Memory B cell (primary cell): ENCODE results near the gene C11orf98.
"Not testable (repeated sequence)": the region's sequence is repeated elsewhere in the genome, so short reads cannot be mapped to it uniquely, and the experiment has no call there.

ENCODE experiments used
- ATAC-seq: fragments of 150-1000 bp; cut with Tn5 transposase; 2 replicates; pipeline ENCODE4 v1.10.0; 2021; ENCODE audit warnings: low read depth, mild to moderate bottlenecking, moderate library complexity
- DNase-seq, 2 donors: peaks; one replicate each; pipeline ENCODE4 v3.0.0; 2022; ENCODE audit warnings: low spot score in 2 of 2
- H3K27ac Mint-ChIP-seq: one replicate; pipeline ENCODE4 v1.8.0; 2022; ENCODE audit warnings: mild to moderate bottlenecking, moderate library complexity, mixed read lengths
- H3K27me3 Mint-ChIP-seq: one replicate; pipeline ENCODE4 v1.8.0; 2022; ENCODE audit warnings: mixed read lengths
- H3K36me3 Mint-ChIP-seq: one replicate; pipeline ENCODE4 v1.8.0; 2022; ENCODE audit warnings: mild to moderate bottlenecking, mixed read lengths
- H3K4me1 Mint-ChIP-seq: one replicate; pipeline ENCODE4 v1.8.0; 2022; ENCODE audit warnings: mixed read lengths
- H3K4me3 Mint-ChIP-seq: one replicate; pipeline ENCODE4 v1.8.0; 2022; ENCODE audit warnings: mild to moderate bottlenecking, moderate library complexity, mixed read lengths
- H3K9me3 Mint-ChIP-seq: one replicate; pipeline ENCODE4 v1.8.0; 2022; ENCODE audit warnings: mixed read lengths

C11orf98 gene

DNA sequence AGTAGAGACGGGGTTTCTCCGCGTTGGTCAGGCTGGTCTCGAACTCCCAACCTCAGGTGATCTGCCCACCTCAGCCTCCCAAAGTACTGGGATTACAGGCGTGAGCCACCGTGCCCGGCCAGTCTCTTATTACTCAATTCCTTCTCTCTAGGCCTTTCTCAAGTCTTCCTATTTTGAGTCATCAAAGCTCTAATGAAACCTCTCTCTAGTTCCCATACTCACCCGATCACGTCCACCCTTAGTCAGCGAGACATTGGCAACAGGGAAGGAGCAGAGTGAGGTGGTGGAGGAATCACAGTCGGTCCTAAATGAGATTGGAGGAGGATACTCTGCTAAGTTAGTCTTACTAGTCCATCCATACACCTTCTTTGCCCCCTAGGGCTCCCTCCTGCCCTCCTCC lies 37.2 kb upstream of the C11orf98 start:
- peaks cover 17% of the 10 kb centered on the region for H3K4me1 Mint-ChIP-seq
- no peak overlapping the region for H3K27ac Mint-ChIP-seq
- no peaks in the 10 kb centered on the region for H3K27me3 Mint-ChIP-seq
- no peak overlapping the region for H3K4me3 Mint-ChIP-seq
- ATAC-seq (no peak), DNase-seq (no peak)
- H3K9me3 Mint-ChIP-seq = no peaks in the 10 kb centered on the region
- peaks cover 2% of the 10 kb centered on the region for H3K36me3 Mint-ChIP-seq

DNA sequence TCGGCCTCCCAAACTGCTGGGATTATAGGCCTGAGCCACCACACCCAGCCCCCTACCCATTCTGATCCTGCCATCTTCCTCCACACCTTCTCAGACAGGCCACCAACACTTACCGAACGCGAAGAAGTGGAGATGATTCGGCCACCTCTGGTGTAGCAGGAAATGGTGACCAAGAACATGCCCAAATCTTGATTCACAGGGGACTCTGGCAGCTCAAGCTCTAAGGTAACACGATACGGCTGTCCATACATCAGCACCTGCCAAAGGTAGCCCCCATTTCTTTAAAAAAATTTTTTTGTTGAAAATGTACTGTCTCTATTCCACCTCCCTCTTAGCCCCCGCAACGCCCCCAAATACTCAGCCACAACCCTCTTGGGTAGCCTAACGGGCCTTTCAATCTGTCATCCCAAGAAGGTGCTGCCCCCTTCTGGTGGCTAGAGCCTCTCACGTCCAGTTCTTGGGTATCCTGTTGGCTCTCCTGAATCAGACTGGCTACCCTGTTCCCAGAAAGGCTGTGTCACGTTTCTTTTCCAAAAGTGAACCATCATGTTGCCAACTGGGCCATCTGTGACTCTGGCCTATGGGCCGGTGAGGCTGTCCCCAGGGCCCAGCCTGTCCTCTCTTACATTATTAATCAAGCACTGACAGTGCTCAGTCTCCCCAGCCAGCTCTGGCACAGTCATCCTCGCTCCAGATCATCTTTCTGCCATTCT lies 29.6 kb upstream of the C11orf98 start:
- Mint-ChIP-seq H3K9me3 (no peaks in the 10 kb centered on the region), H3K27me3 (no peaks in the 10 kb centered on the region), H3K4me1 (peaks cover 8% of the 10 kb centered on the region), H3K27ac (no peak overlapping the region), H3K4me3 (no peak overlapping the region), H3K36me3 (peaks cover 14% of the 10 kb centered on the region)
- ATAC-seq (peak; percentile 96), DNase-seq (peak; percentile 71 to 79)

GRCh38 chr11:62693624-62694023 lies 28.6 kb upstream of the C11orf98 start:
- not testable (repeated sequence) for DNase-seq, H3K27me3 Mint-ChIP-seq, H3K4me1 Mint-ChIP-seq, ATAC-seq, H3K27ac Mint-ChIP-seq, H3K4me3 Mint-ChIP-seq, H3K9me3 Mint-ChIP-seq
- peaks cover 14% of the 10 kb centered on the region for H3K36me3 Mint-ChIP-seq

- no peak within 1 kb of the TSS for H3K27ac Mint-ChIP-seq
- peaks cover 11% of the 10 kb centered on the region for H3K36me3 Mint-ChIP-seq
- H3K27me3 Mint-ChIP-seq = peaks cover 3% of the 10 kb centered on the region
- DNase-seq (no peak), ATAC-seq (no peak)
- no peaks in the 10 kb centered on the region for H3K9me3 Mint-ChIP-seq
- peaks cover 1% of the 10 kb centered on the region for H3K4me1 Mint-ChIP-seq
- no peak within 1 kb of the TSS for H3K4me3 Mint-ChIP-seq
Measured at GRCh38 chr11:62689421-62690183, 24.6 kb upstream of the C11orf98 start, which contains the start of gene LRRN4CL. TSS of gene LRRN4CL (minus strand) at chr11:62689530. CDS start at chr11:62688508, 1,022 bp downstream.

GRCh38 chr11:62688491-62688890 lies 23.5 kb upstream of the C11orf98 start:
- peaks cover 3% of the 10 kb centered on the region for H3K27me3 Mint-ChIP-seq
- no peaks in the 10 kb centered on the region for H3K4me1 Mint-ChIP-seq
- H3K9me3 Mint-ChIP-seq = no peaks in the 10 kb centered on the region
- ATAC-seq (no peak), DNase-seq (no peak)
- H3K4me3 Mint-ChIP-seq = no peak overlapping the region
- H3K36me3 Mint-ChIP-seq = peaks cover 11% of the 10 kb centered on the region
- H3K27ac Mint-ChIP-seq = no peak overlapping the region

GRCh38 chr11:62687508-62688396 lies 22.7 kb upstream of the C11orf98 start:
- peaks cover 8% of the 10 kb centered on the region for H3K36me3 Mint-ChIP-seq
- peaks cover 3% of the 10 kb centered on the region for H3K27me3 Mint-ChIP-seq
- no peaks in the 10 kb centered on the region for H3K4me1 Mint-ChIP-seq
- ATAC-seq (no peak), DNase-seq (no peak)
- H3K9me3 Mint-ChIP-seq = no peaks in the 10 kb centered on the region
- no peak overlapping the region for H3K27ac Mint-ChIP-seq
- no peak overlapping the region for H3K4me3 Mint-ChIP-seq

DNA sequence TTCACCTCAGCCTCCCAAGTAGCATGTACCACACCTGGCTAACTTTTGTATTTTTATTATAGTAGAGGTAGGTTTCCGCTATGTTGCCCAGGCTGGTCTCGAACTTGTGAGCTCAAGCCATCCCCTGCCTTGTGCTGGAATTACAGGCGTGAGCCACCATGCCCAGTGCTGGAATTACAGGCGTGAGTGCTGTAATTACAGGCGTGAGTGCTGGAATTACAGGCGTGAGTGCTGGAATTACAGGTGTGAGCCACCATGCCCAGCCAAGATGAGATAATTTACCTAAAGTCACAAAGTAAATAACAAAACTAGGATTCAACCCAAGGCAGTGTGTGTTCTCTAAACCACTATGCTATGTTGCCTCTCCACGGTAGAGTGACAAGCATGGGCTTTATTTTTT lies 17.5 kb upstream of the C11orf98 start:
- Mint-ChIP-seq H3K4me3 (no peak overlapping the region), H3K4me1 (peaks cover 16% of the 10 kb centered on the region), H3K36me3 (peaks cover 4% of the 10 kb centered on the region), H3K27ac (no peak overlapping the region), H3K9me3 (no peaks in the 10 kb centered on the region), H3K27me3 (no peaks in the 10 kb centered on the region)
- no peak for ATAC-seq
- no peak for DNase-seq

DNA sequence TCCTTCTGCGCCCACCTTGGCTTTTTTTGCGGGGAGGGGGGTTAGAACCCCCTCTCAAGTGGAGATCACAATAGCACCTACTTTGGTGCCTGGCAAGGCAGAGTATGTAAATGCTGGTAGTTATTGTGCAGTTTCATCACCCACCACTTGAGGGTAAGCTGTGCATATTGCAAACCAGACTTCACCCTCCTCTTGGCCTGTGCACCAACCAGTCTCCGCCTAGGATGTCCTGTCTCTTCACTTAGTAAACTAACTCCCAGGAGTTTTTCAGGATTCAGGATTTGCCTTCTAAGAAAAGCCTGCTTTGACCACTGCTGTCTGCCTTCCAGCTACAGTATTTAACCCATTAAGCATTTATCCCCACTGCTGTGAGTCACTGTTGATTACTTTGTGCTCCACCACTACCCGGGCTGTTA lies 15.8 kb upstream of the C11orf98 start:
- peak; percentile 64 for ATAC-seq
- Mint-ChIP-seq H3K4me3 (peak overlapping the region; percentile 65), H3K4me1 (peaks cover 24% of the 10 kb centered on the region), H3K27ac (peak overlapping the region; percentile 58), H3K9me3 (no peaks in the 10 kb centered on the region), H3K27me3 (no peaks in the 10 kb centered on the region), H3K36me3 (peaks cover 9% of the 10 kb centered on the region)
- DNase-seq = peak; percentile 27 to 50

DNA sequence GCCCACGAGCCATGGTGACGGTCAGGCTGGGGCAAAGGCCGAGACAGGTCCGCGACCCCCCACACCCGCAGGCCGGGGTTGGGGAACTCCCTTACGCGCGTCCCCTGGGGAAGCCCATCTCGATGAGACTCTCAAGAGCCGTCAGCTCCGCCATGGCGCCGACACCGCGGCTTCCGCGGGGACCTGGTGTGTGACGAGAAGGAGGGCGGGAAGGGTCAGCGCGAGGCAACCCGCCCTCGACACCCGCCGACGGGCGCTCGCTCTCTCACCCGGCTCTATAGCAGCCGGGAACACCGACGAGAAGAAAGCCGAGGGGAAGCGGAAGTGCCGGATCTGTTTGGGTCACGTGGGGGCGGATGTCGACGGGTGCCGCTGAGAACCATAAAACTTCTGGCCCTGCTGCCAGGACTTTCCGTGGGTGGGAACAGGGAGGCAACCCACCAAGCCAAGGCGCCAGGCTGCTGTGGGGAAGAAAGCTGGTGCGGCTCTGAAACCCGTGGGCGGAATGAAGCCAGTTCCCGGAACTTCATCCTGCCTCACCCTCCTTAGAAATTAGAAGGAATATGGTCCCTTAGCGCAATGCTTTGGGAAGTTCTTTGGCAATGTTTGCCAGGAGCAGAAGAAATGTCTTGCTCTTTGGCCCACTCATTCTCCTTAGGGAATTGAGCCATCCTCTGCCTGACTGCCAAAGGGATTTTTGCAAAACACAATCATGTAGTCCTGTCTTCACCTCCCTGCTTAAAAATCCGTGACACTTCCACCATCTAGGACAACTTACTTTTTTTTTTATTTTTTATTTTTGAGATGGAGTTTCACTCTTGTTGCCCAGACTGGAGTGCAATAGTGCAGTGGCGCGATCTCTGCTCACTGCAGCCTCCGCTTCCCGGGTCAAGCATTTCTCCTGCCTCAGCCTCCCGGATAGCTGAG lies 14.0 kb upstream of the C11orf98 start, which contains the start of gene UBXN1:
UBXN1 (minus strand) TSS at position 304 of the 927 bp plus-strand sequence; CDS start at position 154, 150 bp downstream.
- Mint-ChIP-seq H3K9me3 (no peaks in the 10 kb centered on the region), H3K36me3 (peaks cover 11% of the 10 kb centered on the region), H3K27ac (peak within 1 kb of the TSS; percentile 97)

DNA sequence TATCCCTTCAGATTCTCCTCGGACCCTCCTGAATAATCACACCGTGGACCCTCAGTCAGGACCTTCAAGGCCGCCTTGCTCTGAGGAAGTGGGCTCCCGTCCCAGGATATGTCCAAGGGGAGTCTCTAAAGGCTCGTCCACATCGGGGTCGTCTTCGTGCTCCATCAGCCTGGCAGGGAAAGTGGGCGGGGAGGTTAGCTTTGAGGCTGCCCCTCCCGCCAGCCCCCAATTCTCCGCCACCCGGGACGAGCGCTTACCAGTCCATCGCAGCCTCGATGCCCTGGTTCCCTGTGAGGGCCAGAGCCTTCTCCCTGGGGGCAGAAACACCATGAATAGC lies 13.4 kb upstream of the C11orf98 start:
- no peak for DNase-seq
- Mint-ChIP-seq H3K27ac (peak overlapping the region; percentile 97), H3K27me3 (no peaks in the 10 kb centered on the region), H3K4me3 (peak overlapping the region; percentile 83), H3K36me3 (peaks cover 11% of the 10 kb centered on the region), H3K4me1 (peaks cover 27% of the 10 kb centered on the region), H3K9me3 (no peaks in the 10 kb centered on the region)
- no peak for ATAC-seq

More for the DNA sequence above, 14.0 kb upstream of the C11orf98 start, which contains the start of gene UBXN1:
- Mint-ChIP-seq H3K27me3 (no peaks in the 10 kb centered on the region), H3K4me3 (peak within 1 kb of the TSS; percentile 83), H3K4me1 (peaks cover 27% of the 10 kb centered on the region)
- peak; percentile 76 to 79 for DNase-seq
- peak; percentile 85 for ATAC-seq

DNA sequence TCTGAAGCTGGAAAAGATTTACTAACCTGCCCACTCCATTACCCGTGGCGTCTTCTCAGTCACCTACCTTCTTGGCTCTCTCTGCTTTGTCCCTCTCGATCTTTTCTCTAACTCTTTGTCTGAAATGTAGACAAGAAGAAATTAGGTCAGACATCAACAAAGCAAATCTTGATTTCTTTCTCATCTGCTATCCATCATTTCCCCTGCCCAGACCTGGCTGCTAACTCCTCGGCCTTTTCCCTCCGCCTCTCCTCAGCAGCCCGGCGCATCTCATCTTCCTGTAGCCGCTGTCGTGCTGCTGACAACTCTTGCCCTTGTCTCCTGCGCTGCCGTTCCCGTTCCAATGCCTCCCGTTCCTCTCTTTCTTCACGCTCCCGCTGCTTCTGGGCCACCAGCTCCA lies 12.7 kb upstream of the C11orf98 start:
- H3K9me3 Mint-ChIP-seq = no peaks in the 10 kb centered on the region
- peak overlapping the region; percentile 97 for H3K27ac Mint-ChIP-seq
- H3K4me1 Mint-ChIP-seq = peaks cover 27% of the 10 kb centered on the region
- ATAC-seq (no peak), DNase-seq (no peak)
- H3K4me3 Mint-ChIP-seq = peak overlapping the region; percentile 83
- peaks cover 11% of the 10 kb centered on the region for H3K36me3 Mint-ChIP-seq
- H3K27me3 Mint-ChIP-seq = no peaks in the 10 kb centered on the region

DNA sequence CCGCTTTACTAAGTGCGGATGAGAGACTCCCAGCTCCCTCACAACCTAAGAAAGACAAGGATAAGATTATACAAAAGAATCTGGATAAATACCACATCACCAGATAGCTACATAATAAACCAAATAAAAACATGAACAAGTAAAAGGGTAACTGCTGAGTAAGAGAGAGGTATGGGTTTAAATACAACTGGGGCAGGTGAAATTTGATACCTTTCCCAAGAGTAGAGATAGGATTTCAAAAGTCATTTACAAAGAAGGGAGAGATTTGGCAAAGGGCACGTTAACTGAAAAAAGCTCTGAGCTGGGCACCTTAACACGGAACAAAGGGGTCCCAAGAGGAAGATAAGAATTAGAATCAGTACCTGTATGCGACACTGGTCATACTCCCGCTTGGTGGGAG lies 12.1 kb upstream of the C11orf98 start:
- Mint-ChIP-seq H3K36me3 (peaks cover 11% of the 10 kb centered on the region), H3K4me1 (peaks cover 29% of the 10 kb centered on the region)

DNA sequence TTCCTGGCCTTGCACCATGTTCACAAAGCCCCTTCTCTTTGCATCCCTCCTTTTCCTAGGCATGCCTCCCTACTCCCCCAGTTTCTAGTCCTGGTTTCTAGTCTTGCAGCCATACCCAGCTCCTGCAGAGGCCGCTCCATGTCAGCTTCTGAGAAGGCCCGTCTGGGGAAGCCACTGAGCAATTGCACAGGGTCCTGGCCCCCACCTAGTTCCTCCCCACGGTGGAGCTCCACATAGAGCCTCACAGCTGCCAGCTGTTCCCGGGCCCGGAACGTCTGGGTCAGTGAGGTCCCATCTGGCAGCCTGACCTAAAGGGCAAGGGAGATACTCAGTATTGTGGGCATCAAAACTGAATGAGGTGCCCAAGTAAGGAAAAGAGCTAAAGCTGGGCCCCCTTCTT lies 11.7 kb upstream of the C11orf98 start:
- Mint-ChIP-seq H3K27ac (peak overlapping the region; percentile 97), H3K27me3 (no peaks in the 10 kb centered on the region), H3K4me3 (no peak overlapping the region), H3K9me3 (no peaks in the 10 kb centered on the region), H3K36me3 (peaks cover 11% of the 10 kb centered on the region), H3K4me1 (peaks cover 30% of the 10 kb centered on the region)
- no peak for DNase-seq
- no peak for ATAC-seq

More for the DNA sequence above, 12.1 kb upstream of the C11orf98 start:
- H3K9me3 Mint-ChIP-seq = no peaks in the 10 kb centered on the region
- ATAC-seq = no peak
- DNase-seq = no peak
- H3K27me3 Mint-ChIP-seq = no peaks in the 10 kb centered on the region
- H3K27ac Mint-ChIP-seq = peak overlapping the region; percentile 97
- H3K4me3 Mint-ChIP-seq = peak overlapping the region; percentile 83
